SK-N-SH (cell line): ENCODE data around the gene CDK11B.

ENCODE experiments used
- CHD2 ChIP-seq: fragments of 150-350 bp; IDR thresholded peaks from 2 replicates; pipeline ENCODE4 v1.6.1; 2018; ENCODE audit warnings: low read length; ENCODE audit not compliant: partially characterized antibody
- EP300 ChIP-seq, 2 experiments: IDR thresholded peaks; 2 replicates each; pipeline versions ENCODE4 v1.4.0 to v1.6.1; 2012; ENCODE audit warnings: borderline replicate concordance in 1 of 2, low read depth in 1 of 2, low read length in 1 of 2
- EZH2phosphoT487 ChIP-seq: fragments of 200-600 bp; sonication (generic); IDR thresholded peaks from 2 replicates; pipeline ENCODE4 v1.6.1; 2017; ENCODE audit warnings: low read depth, mixed run types, mild to moderate bottlenecking, antibody characterized with exemption, moderate library complexity, borderline replicate concordance
- GATA2 ChIP-seq: sonication (generic); formaldehyde crosslinking; IDR thresholded peaks from 2 replicates; pipeline ENCODE4 v1.5.0; 2020; ENCODE audit warnings: mild to moderate bottlenecking, missing genetic modification reagents
- MAX ChIP-seq: IDR thresholded peaks from 2 replicates; pipeline ENCODE4 v1.4.0; 2012; ENCODE audit warnings: low read depth
- MXI1 ChIP-seq: IDR thresholded peaks from 2 replicates; pipeline ENCODE4 v1.6.1; 2012; ENCODE audit warnings: mild to moderate bottlenecking, low read depth, low read length, improper control_type of control experiment
- POLR2AphosphoS5 ChIP-seq: IDR thresholded peaks from 2 replicates; pipeline ENCODE4 v1.6.1; 2012; ENCODE audit warnings: low read depth, low read length
- USF1 ChIP-seq: IDR thresholded peaks from 2 replicates; pipeline ENCODE4 v1.4.0; 2012; ENCODE audit warnings: low read depth, borderline replicate concordance
- YY1 ChIP-seq: IDR thresholded peaks from 2 replicates; pipeline ENCODE4 v1.4.0; 2012; ENCODE audit warnings: low read depth, mild to moderate bottlenecking
- TF ChIP-seq, protein P1 (sequence below): IDR thresholded peaks from 2 replicates; pipeline ENCODE4 v1.6.1; 2012; ENCODE audit warnings: mild to moderate bottlenecking, low read depth, low read length, moderate library complexity
- TF ChIP-seq, protein P2 (sequence below): fragments of 200-600 bp; sonication (generic); IDR thresholded peaks from 2 replicates; pipeline ENCODE4 v1.6.1; 2017; ENCODE audit warnings: antibody characterized with exemption, mild to moderate bottlenecking, moderate library complexity

- TF ChIP-seq, protein P1, sequence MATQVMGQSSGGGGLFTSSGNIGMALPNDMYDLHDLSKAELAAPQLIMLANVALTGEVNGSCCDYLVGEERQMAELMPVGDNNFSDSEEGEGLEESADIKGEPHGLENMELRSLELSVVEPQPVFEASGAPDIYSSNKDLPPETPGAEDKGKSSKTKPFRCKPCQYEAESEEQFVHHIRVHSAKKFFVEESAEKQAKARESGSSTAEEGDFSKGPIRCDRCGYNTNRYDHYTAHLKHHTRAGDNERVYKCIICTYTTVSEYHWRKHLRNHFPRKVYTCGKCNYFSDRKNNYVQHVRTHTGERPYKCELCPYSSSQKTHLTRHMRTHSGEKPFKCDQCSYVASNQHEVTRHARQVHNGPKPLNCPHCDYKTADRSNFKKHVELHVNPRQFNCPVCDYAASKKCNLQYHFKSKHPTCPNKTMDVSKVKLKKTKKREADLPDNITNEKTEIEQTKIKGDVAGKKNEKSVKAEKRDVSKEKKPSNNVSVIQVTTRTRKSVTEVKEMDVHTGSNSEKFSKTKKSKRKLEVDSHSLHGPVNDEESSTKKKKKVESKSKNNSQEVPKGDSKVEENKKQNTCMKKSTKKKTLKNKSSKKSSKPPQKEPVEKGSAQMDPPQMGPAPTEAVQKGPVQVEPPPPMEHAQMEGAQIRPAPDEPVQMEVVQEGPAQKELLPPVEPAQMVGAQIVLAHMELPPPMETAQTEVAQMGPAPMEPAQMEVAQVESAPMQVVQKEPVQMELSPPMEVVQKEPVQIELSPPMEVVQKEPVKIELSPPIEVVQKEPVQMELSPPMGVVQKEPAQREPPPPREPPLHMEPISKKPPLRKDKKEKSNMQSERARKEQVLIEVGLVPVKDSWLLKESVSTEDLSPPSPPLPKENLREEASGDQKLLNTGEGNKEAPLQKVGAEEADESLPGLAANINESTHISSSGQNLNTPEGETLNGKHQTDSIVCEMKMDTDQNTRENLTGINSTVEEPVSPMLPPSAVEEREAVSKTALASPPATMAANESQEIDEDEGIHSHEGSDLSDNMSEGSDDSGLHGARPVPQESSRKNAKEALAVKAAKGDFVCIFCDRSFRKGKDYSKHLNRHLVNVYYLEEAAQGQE, result no peak
- TF ChIP-seq GATA2 (no peak), USF1 (no peak), MAX (no peak), YY1 (no peak), MXI1 (no peak), EZH2phosphoT487 (no peak), POLR2AphosphoS5 (no peak), CHD2 (no peak), EP300 (IDR thresholded peaks at IDR 0.05; ENCODE audit: borderline replicate concordance in 1 of 2, low read depth in 1 of 2, low read length in 1 of 2) (no peak)
- TF ChIP-seq, protein P2, sequence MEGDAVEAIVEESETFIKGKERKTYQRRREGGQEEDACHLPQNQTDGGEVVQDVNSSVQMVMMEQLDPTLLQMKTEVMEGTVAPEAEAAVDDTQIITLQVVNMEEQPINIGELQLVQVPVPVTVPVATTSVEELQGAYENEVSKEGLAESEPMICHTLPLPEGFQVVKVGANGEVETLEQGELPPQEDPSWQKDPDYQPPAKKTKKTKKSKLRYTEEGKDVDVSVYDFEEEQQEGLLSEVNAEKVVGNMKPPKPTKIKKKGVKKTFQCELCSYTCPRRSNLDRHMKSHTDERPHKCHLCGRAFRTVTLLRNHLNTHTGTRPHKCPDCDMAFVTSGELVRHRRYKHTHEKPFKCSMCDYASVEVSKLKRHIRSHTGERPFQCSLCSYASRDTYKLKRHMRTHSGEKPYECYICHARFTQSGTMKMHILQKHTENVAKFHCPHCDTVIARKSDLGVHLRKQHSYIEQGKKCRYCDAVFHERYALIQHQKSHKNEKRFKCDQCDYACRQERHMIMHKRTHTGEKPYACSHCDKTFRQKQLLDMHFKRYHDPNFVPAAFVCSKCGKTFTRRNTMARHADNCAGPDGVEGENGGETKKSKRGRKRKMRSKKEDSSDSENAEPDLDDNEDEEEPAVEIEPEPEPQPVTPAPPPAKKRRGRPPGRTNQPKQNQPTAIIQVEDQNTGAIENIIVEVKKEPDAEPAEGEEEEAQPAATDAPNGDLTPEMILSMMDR, result no peak
Measured at GRCh38 chr1:1628754-1629429, 29.9 kb downstream of the CDK11B start.
